Panc1 (cell line): ENCODE results near the gene RANBP17. TPM values are rescaled to one million over a fixed set of nuclear protein-coding genes. Genes with fewer than 3 reads are reported as not detected.

Source experiments
- ATAC-seq: fragments of 200-7000 bp; cut with Tn5 transposase; 2 replicates; pipeline ENCODE4 v1.9.1; 2020; ENCODE audit warnings: mild to moderate bottlenecking, moderate library complexity
- BruUV-seq: library from RNA; stranded (reverse); fragments of 400-500 nt; replicated peaks from 2 replicates; lab custom pipeline; 2021; lab: Mats Ljungman, UMichigan
- CTCF ChIA-PET: fragments of 300-600 bp; sonication (Branson Sonifier 250); formaldehyde crosslinking; loops from one replicate; lab custom pipeline; 2022; ENCODE audit warnings: antibody characterized with exemption; lab: Charles Lee
- POLR2A ChIA-PET: fragments of 300-600 bp; sonication (Branson Sonifier 250); formaldehyde crosslinking; loops from one replicate; lab custom pipeline; 2022; ENCODE audit warnings: antibody characterized with exemption; lab: Charles Lee
- DNase-seq: peaks from one replicate; pipeline ENCODE4 v3.0.0-alpha.2; 2010; ENCODE audit warnings: low read depth, low spot score
- H3K27ac ChIP-seq: 2 replicates; pipeline ENCODE4 v1.5.1; 2011; ENCODE audit warnings: mild to moderate bottlenecking, low read length, inconsistent platforms
- H3K27me3 ChIP-seq: fragments of 200-500 bp; sonication (Bioruptor generic); 2 replicates; pipeline ENCODE4 v1.6.0; 2014; ENCODE audit warnings: low read length, inconsistent platforms; ENCODE audit not compliant: control insufficient read depth, insufficient read depth
- H3K36me3 ChIP-seq: fragments of 200-500 bp; sonication (Bioruptor generic); 2 replicates; pipeline ENCODE4 v1.5.1; 2014; ENCODE audit warnings: inconsistent platforms, mild to moderate bottlenecking, low read length, moderate library complexity; ENCODE audit not compliant: control insufficient read depth, insufficient read depth
- H3K4me1 ChIP-seq: 2 replicates; pipeline ENCODE4 v1.5.1; 2011; ENCODE audit warnings: inconsistent platforms, mild to moderate bottlenecking, low read length, moderate library complexity; ENCODE audit not compliant: control insufficient read depth, insufficient read depth
- H3K4me3 ChIP-seq, 2 experiments: 2 replicates each; pipeline ENCODE4 v1.5.1; 2011 to 2012; ENCODE audit warnings: low read depth in 2 of 2, low read length in 2 of 2, mild to moderate bottlenecking in 2 of 2, inconsistent platforms in 1 of 2, moderate library complexity in 1 of 2
- H3K9me3 ChIP-seq: fragments of 200-500 bp; sonication (Bioruptor generic); 2 replicates; pipeline ENCODE4 v1.5.1; 2014; ENCODE audit warnings: low read depth, mild to moderate bottlenecking, inconsistent platforms, low read length, moderate library complexity; ENCODE audit not compliant: control insufficient read depth, insufficient read depth
- CTCF ChIP-seq: fragments of 450-650 bp; IDR thresholded peaks from 2 replicates; pipeline ENCODE4 v1.5.1; 2017; ENCODE audit warnings: mild to moderate bottlenecking
- POLR2AphosphoS5 ChIP-seq: IDR thresholded peaks from 2 replicates; pipeline ENCODE4 v1.6.1; 2012; ENCODE audit warnings: mild to moderate bottlenecking, low read depth, low read length, moderate library complexity
- REST ChIP-seq, 2 experiments: IDR thresholded peaks; 2 replicates each; pipeline ENCODE4 v1.6.1; 2011 to 2012; ENCODE audit warnings: low read depth in 2 of 2, control low read depth in 1 of 2, low read length in 1 of 2, mild to moderate bottlenecking in 1 of 2, moderate library complexity in 1 of 2; ENCODE audit not compliant: insufficient read depth in 1 of 2
- SIN3A ChIP-seq: IDR thresholded peaks from 2 replicates; pipeline ENCODE4 v1.6.1; 2012; ENCODE audit warnings: low read depth, mild to moderate bottlenecking, low read length, moderate library complexity, borderline replicate concordance; ENCODE audit not compliant: insufficient read depth
- TCF7L2 ChIP-seq: IDR thresholded peaks from 2 replicates; pipeline ENCODE4 v1.6.1; 2011; ENCODE audit warnings: mild to moderate bottlenecking, low read depth, low read length, inconsistent platforms
- in situ Hi-C: cut with HindIII; loops from 2 replicates; pipeline ENCODE4 v1.10.0; 2016; ENCODE audit warnings: low sequenced_read_pairs, low pct_unique_long_range_greater_than_20kb
- intact Hi-C: fragments of 100-400 bp; cut with micrococcal nuclease; formaldehyde crosslinking; loops from one replicate; pipeline ENCODE4 v1.10.0; 2022; ENCODE audit not compliant: unreplicated experiment
- total RNA-seq: library from RNA; stranded (reverse); gene quantifications from one replicate; pipeline ENCODE4 v1.2.1, GENCODE V29; 2021; ENCODE audit not compliant: unreplicated experiment

The RANBP17 gene
- total RNA-seq, 1 experiment from 2014 or later = not detected

- Histone ChIP-seq H3K9me3 (no peaks in the 10 kb centered on the region; the same call in 1 of the 2 replicates), H3K4me1 (no peaks in the 10 kb centered on the region), H3K4me3 (no peak overlapping the region), H3K36me3 (no peaks in the 10 kb centered on the region), H3K27ac (no peak overlapping the region), H3K27me3 (no peaks in the 10 kb centered on the region)
- ATAC-seq (no peak), DNase-seq (no peak)
- in situ Hi-C loops (no loop called here), intact Hi-C loops (no loop called here)
- ChIA-PET CTCF (no interaction called here), POLR2A (no interaction called here)
- TF ChIP-seq POLR2AphosphoS5 (no peak), SIN3A (no peak), TCF7L2 (no peak), REST (IDR thresholded peaks at IDR 0.05; ENCODE audit: insufficient read depth in 1 of 2, low read depth in 2 of 2, low read length in 1 of 2) (no peak), CTCF (no peak)
- no TSS peak for BruUV-seq
Observed at GRCh38 chr5:171251519-171251918, 389.7 kb downstream of the RANBP17 start.

GRCh38 chr5:171252674-171253073 lies 390.9 kb downstream of the RANBP17 start:
- intact Hi-C loops = no loop called here
- BruUV-seq = no TSS peak
- ATAC-seq = no peak

More at GRCh38 chr5:171252674-171253073, 390.9 kb downstream of the RANBP17 start:
- Histone ChIP-seq H3K9me3 (no peaks in the 10 kb centered on the region; the same call in 1 of the 2 replicates), H3K36me3 (no peaks in the 10 kb centered on the region), H3K4me1 (no peaks in the 10 kb centered on the region), H3K27me3 (no peaks in the 10 kb centered on the region), H3K4me3 (no peak overlapping the region), H3K27ac (no peak overlapping the region)
- ChIA-PET CTCF (no interaction called here), POLR2A (no interaction called here)
- DNase-seq = no peak
- in situ Hi-C loops = no loop called here
- TF ChIP-seq TCF7L2 (no peak), POLR2AphosphoS5 (no peak), SIN3A (no peak), REST (IDR thresholded peaks at IDR 0.05; ENCODE audit: insufficient read depth in 1 of 2, low read depth in 2 of 2, low read length in 1 of 2) (no peak), CTCF (no peak)
